GM21619 (cell line): ENCODE measurements around the gene TRABD2B.

Experiments
- ATAC-seq: cut with Tn5 transposase; IDR thresholded peaks from one replicate; pipeline ENCODE4 v1.9.1; 2021; ENCODE audit not compliant: unreplicated experiment

Gene TRABD2B

GRCh38 chr1:47738560-47739182, 258.5 kb downstream of the TRABD2B start:
- no peak for ATAC-seq

- ATAC-seq: no peak
These were observed 264.7 kb downstream of the TRABD2B start for GRCh38 chr1:47732489-47732888.

- no peak for ATAC-seq
These were observed 265.5 kb downstream of the TRABD2B start for GRCh38 chr1:47731730-47732129.

- no peak for ATAC-seq
These were observed 267.5 kb downstream of the TRABD2B start for GRCh38 chr1:47729685-47730084.

GRCh38 chr1:47727697-47728085, 269.5 kb downstream of the TRABD2B start:
- no peak for ATAC-seq

GRCh38 chr1:47727051-47727696, 270.0 kb downstream of the TRABD2B start:
- ATAC-seq: no peak

- ATAC-seq: peak; percentile 95
These were observed 271.0 kb downstream of the TRABD2B start for GRCh38 chr1:47725992-47726855.

GRCh38 chr1:47725511-47725991, 271.6 kb downstream of the TRABD2B start:
- ATAC-seq: no peak

GRCh38 chr1:47725000-47725473, 272.1 kb downstream of the TRABD2B start:
- ATAC-seq: no peak

GRCh38 chr1:47724432-47724999, 272.7 kb downstream of the TRABD2B start:
- no peak for ATAC-seq

GRCh38 chr1:47722909-47723580, 274.1 kb downstream of the TRABD2B start:
- ATAC-seq: no peak

GRCh38 chr1:47722101-47722500, 275.1 kb downstream of the TRABD2B start:
- ATAC-seq: no peak

GRCh38 chr1:47720111-47720510, 277.1 kb downstream of the TRABD2B start:
- ATAC-seq: no peak

GRCh38 chr1:47717341-47717740, 279.8 kb downstream of the TRABD2B start:
- ATAC-seq: no peak

GRCh38 chr1:47713975-47714767, 283.0 kb downstream of the TRABD2B start:
- ATAC-seq: no peak

GRCh38 chr1:47713333-47713953, 283.7 kb downstream of the TRABD2B start:
- no peak for ATAC-seq

GRCh38 chr1:47712596-47713299, 284.4 kb downstream of the TRABD2B start:
- no peak for ATAC-seq

- no peak for ATAC-seq
These were observed 285.2 kb downstream of the TRABD2B start for GRCh38 chr1:47711848-47712492.
